ENCODE results near the gene OR2AG1.

The OR2AG1 gene

DNA sequence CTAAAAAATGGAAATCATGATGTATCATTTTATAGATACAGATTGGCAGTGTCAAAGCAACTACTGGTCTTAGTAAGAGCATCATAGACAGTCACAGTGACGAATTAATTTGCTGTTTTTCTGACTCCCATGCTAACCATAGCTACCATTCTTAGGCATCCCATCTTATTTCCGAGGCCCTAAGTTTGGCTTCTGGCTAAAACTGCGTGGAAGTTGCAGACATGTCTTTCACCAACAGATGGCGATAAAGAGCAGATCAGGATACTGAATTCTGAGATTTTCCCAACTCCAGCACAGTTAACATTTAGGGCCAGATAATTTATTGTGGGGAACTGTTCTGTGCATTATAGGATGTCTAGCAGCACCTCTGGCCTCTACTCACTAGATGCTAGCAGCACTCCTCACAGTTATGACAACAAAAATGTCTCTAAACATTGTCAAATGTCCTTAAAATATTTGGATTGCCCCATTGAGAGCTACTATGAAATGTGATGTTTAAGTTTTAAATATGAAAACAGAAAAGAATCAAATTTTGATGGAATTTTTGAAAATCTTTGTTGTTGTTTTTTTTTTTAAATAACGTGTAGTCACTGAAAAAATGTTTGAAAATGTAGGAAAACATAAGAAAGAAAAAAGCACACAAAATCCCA lies 27.4 kb upstream of the OR2AG1 start:
- TF ChIP-seq CTCF (IDR thresholded peaks at IDR 0.05) = peak; percentile 92
- no peak for TF ChIP-seq ZFX (IDR thresholded peaks at IDR 0.05; ENCODE audit: borderline replicate concordance)
- H3K27ac ChIP-seq = no peak overlapping the region

- TF ChIP-seq CTCF (IDR thresholded peaks at IDR 0.05) (no peak), ZFX (IDR thresholded peaks at IDR 0.05; ENCODE audit: borderline replicate concordance) (no peak)
- no peak overlapping the region for H3K27ac ChIP-seq
These were observed 26.9 kb upstream of the OR2AG1 start for GRCh38 chr11:6755953-6756347.

DNA sequence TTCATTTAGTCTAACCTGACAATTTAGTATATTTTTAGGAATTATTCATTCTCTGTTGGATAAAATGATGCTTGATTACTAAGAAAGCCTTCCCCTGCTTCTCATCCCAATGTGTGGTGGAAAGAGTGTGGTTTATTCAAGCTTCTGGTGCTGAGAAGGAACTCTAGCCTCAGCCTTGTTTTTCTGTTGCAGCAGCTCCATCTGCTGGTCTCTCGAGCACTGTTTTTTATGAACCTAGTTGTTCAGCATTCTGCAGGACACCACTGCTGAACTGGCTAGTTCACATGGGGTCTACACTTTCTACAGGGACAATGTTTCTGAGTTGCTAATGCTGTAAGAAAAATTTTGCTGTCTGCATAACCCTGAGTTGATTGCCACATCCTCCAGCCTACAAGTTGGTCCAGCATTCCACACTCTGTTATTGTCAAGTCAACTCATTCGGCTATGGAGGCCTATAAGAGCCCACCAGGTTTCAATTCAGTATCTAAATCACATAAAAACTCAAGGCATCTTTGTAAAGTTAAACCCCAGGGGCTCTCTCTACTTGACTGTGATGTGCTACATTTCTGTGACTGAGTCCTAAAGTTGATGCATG lies 25.4 kb upstream of the OR2AG1 start:
- TF ChIP-seq ZFX (IDR thresholded peaks at IDR 0.05; ENCODE audit: borderline replicate concordance) (no peak), CTCF (IDR thresholded peaks at IDR 0.05) (peak; percentile 89)
- no peak overlapping the region for H3K27ac ChIP-seq

- no peak within 1 kb of the TSS for H3K27ac ChIP-seq
These were observed 10.6 kb upstream of the OR2AG1 start, which contains the start of gene OR2AG2 for GRCh38 chr11:6771926-6772893. TSS of gene OR2AG2 (minus strand) at chr11:6771976. CDS start at chr11:6768957, 3,019 bp downstream.

DNA sequence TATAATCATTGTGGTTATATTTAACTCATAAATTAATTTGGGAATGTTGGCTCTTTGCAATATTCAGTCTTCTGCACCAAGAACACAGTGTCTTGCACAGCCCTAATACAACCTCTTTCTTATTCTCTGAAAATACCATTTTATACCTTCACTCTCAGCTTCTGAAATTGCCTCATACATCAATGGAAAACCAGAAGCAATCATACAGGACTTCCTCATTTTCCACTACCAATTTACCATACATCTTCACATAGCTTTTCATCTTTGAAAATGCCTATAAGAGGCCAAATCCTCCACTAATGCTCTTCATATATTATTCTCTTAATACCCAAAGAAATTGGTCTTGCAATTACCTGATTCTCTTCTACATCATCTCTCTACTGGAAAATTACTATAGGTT lies 4.3 kb upstream of the OR2AG1 start:
- no peak overlapping the region for H3K27ac ChIP-seq
- TF ChIP-seq ZFX (IDR thresholded peaks at IDR 0.05; ENCODE audit: borderline replicate concordance) (no peak), CTCF (IDR thresholded peaks at IDR 0.05) (no peak)

More at GRCh38 chr11:6771926-6772893, 10.6 kb upstream of the OR2AG1 start, which contains the start of gene OR2AG2:
- no peak for TF ChIP-seq ZFX (IDR thresholded peaks at IDR 0.05; ENCODE audit: borderline replicate concordance)
- no peak for TF ChIP-seq CTCF (IDR thresholded peaks at IDR 0.05)

GRCh38 chr11:6780829-6781228 lies 2.0 kb upstream of the OR2AG1 start:
- TF ChIP-seq ZFX (IDR thresholded peaks at IDR 0.05; ENCODE audit: borderline replicate concordance) (no peak), CTCF (IDR thresholded peaks at IDR 0.05) (no peak)
- H3K27ac ChIP-seq = no peak overlapping the region
